Left lung (tissue), 10 donors: Measurements from ENCODE around the gene LCN10. TPM values are rescaled to one million over a fixed set of nuclear protein-coding genes. Genes with fewer than 3 reads are reported as not detected.
"Not testable (repeated sequence)": the region's sequence is repeated elsewhere in the genome, so short reads cannot be mapped to it uniquely, and the experiment has no call there.

ENCODE experiments used
- ATAC-seq: fragments of 200-7000 bp; cut with Tn5 transposase; one replicate; pipeline ENCODE4 v1.9.1; 2020; ENCODE audit warnings: moderate library complexity
- DNase-seq, 4 donors: peaks; one replicate each; pipeline ENCODE4 v3.0.0-alpha.2; 2013 to 2020
- H3K27ac ChIP-seq, 2 donors: fragments of 200-600 bp; sonication (generic) in 1 of 2; one replicate each; pipeline versions ENCODE4 v1.5.0 to v1.8.0; 2020 to 2021
- H3K27me3 ChIP-seq, 2 donors: fragments of 200-600 bp; sonication (generic) in 1 of 2; one replicate each; pipeline versions ENCODE4 v1.5.0 to v1.8.0; 2020 to 2021
- H3K36me3 ChIP-seq, 2 donors: fragments of 200-600 bp; sonication (generic) in 1 of 2; one replicate each; pipeline versions ENCODE4 v1.5.0 to v1.8.0; 2020 to 2021
- H3K4me1 ChIP-seq, 2 donors: fragments of 200-600 bp; one replicate each; pipeline ENCODE4 v1.8.0; 2021
- H3K4me3 ChIP-seq, 2 donors: fragments of 200-600 bp; sonication (generic) in 1 of 2; one replicate each; pipeline versions ENCODE4 v1.5.0 to v1.8.0; 2020 to 2021; ENCODE audit warnings: mild to moderate bottlenecking in 1 of 2
- H3K9me3 ChIP-seq, 2 donors: fragments of 200-600 bp; sonication (generic) in 1 of 2; one replicate each; pipeline versions ENCODE4 v1.5.0 to v1.8.0; 2020 to 2021
- intact Hi-C, 2 donors: fragments of 100-400 bp; cut with DNase I; formaldehyde crosslinking; loops; one replicate each; pipeline versions ENCODE4 v1.11.2 to v1.14.2; 2022
- polyA plus RNA-seq, 6 donors: library from polyadenylated mRNA; unstranded; fragments of 120-200 nt; gene quantifications; one replicate each; pipeline ENCODE4 v1.2.1, GENCODE V29; 2013; ENCODE audit not compliant: insufficient read length in 6 of 6
- total RNA-seq, 2 donors: library from RNA; stranded (reverse); fragmentation: NEBNext Ultra II Directional; extraction: Animal tissue kit (Norgen Biotek cat#: 25700); gene quantifications; one replicate each; pipeline ENCODE4 v1.2.1, GENCODE V29; 2021
- TF ChIP-seq, protein P1 (sequence below), 2 donors: fragments of 200-600 bp; sonication (generic) in 1 of 2; IDR thresholded peaks; one replicate each; pipeline versions ENCODE4 v1.5.0 to v1.8.0; 2021; ENCODE audit warnings: antibody characterized with exemption in 2 of 2
- donor health status: DM: no; HTN: yes; CAD: no.
- donor health status: DM: no; HTN: no; CAD: no.

Gene LCN10
- total and polyA plus RNA-seq, 8 donors: 0.11 to 10.0 (median 0.28) TPM; not detected in 2

DNA sequence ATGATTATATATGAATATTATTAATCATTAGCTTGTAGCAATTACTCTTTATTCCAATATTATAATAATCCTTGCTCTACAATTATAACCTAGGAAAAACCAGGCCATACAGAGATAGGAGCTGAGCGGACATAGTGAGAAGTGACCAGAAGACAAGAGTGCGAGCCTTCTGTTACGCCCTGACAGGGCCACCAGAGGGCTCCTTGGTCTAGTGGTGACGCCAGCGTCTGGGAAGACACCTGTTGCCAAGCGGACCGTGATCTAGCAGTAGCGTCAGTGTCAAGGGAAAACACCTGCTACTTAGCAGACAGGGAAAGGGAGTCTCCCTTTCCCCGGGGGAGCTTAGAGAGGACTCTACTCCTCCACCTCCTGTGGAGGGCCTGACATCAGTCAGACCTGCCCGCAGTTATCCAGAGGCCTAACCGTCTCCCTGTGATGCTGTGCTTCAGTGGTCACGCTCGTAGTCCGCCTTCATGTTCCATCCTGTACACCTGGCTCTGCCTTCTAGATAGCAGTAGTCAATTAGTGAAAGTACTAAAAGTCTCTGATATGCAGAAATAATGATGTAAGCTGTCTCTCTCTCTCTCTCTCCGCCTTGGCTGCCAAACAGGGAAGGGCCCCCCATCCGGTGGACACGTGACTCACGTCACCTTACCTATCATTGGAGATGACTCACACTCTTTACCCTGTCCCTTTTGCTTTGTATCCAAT lies 23.8 kb upstream of the LCN10 start:
- intact Hi-C loops, H3K9me3 ChIP-seq, H3K27ac ChIP-seq, H3K4me1 ChIP-seq, ATAC-seq, H3K36me3 ChIP-seq, H3K4me3 ChIP-seq: not testable (repeated sequence)
- peak in 1 of 4 donors; percentile 54 for DNase-seq
- TF ChIP-seq, protein P1, sequence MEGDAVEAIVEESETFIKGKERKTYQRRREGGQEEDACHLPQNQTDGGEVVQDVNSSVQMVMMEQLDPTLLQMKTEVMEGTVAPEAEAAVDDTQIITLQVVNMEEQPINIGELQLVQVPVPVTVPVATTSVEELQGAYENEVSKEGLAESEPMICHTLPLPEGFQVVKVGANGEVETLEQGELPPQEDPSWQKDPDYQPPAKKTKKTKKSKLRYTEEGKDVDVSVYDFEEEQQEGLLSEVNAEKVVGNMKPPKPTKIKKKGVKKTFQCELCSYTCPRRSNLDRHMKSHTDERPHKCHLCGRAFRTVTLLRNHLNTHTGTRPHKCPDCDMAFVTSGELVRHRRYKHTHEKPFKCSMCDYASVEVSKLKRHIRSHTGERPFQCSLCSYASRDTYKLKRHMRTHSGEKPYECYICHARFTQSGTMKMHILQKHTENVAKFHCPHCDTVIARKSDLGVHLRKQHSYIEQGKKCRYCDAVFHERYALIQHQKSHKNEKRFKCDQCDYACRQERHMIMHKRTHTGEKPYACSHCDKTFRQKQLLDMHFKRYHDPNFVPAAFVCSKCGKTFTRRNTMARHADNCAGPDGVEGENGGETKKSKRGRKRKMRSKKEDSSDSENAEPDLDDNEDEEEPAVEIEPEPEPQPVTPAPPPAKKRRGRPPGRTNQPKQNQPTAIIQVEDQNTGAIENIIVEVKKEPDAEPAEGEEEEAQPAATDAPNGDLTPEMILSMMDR (IDR thresholded peaks at IDR 0.05): peak; percentile 21 to 34
- peaks cover 6 to 46% of the 10 kb centered on the region in 2 donors for H3K27me3 ChIP-seq

DNA sequence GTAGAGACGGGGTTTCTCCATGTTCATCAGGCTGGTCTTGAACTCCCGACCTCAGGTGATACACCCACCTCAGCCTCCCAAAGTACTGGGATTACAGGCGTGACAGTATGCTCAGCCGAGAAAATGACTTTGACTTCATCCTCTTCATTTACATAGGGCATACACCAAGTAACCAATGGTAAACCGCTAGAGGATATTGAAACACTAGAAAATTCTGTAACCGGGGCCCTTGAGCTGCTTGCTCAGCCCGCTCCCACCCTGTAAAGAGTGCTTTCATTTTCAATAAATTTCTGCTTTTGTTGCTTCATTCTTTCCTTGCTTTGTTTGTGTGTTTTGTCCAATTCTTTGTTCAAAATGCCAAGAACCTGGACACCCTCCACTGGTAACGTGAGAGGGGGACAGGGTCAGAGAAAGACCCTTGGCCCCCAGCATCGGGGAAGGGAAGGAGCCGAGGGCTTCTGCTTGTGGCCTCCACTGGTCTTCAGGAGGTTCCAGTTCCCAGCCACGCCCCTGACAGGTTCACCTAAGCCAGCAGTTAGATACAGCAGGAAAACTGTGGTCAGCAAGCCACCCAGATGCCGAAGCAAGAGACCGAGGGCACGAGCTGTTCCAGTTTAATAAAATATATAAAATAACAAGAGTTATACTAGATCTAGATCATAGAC lies 23.1 kb upstream of the LCN10 start:
- H3K4me3 ChIP-seq, H3K27ac ChIP-seq, DNase-seq, H3K9me3 ChIP-seq, H3K4me1 ChIP-seq, H3K36me3 ChIP-seq, intact Hi-C loops, ATAC-seq: not testable (repeated sequence)
- H3K27me3 ChIP-seq: peaks cover 6 to 46% of the 10 kb centered on the region in 2 donors

DNA sequence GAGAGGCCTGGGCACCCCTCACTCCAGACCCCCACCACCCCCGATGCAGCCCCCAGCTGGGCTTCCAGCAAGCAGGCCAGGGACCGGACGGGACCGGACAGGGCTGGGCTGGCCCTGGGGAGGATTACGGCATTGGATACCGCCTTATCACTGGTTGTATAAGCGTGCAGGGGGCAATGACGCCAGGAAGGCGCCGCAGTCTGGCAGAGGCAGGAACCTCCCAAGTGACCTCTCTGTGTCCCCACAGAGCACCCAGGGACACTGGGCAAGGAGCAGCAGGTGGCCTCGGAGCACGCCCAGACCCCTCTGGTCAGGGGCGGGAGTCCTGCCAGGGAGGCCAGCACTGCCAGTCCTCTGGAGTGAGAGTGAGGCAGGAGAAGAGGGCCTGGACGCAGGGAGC lies 22.3 kb upstream of the LCN10 start:
- H3K27me3 ChIP-seq: peaks cover 6 to 51% of the 10 kb centered on the region in 2 donors
- H3K4me3 ChIP-seq: no peak overlapping the region
- DNase-seq: no peak
- TF ChIP-seq, protein P1 (IDR thresholded peaks at IDR 0.05): no peak
- no peaks in the 10 kb centered on the region for H3K9me3 ChIP-seq
- no peak overlapping the region for H3K27ac ChIP-seq
- ATAC-seq: no peak
- intact Hi-C loops: no loop called here
- H3K36me3 ChIP-seq: no peaks in the 10 kb centered on the region
- no peaks in the 10 kb centered on the region for H3K4me1 ChIP-seq

DNA sequence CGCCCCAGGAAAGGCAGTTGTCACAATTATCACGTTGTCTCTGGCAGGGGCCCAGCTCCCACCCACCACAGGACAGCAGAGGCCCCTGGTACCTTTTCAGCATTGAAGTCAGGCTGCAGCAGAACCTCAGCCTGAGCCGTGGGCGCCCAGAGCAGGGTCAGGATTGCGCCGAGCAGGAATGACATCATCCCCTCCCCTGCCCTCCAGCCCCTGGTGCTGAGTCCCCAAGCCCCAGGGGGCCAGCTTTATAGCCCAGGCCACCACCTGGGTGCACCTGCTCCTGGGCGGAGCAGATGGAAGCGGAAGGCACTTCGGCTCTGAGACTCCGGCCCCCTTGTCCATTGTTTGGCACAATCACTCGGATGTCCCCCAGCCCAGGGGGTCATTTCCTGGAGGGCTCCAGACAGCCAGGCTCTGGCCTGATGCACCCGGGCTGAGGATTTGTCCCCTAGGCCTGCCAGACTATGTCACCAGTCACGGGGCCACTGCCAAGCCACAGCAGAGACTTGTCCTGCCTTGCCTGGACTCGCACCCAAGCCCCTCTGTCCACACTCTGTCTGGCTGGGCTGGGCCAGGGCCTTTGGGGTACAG lies 21.7 kb upstream of the LCN10 start, which contains the start of gene LCN15:
Gene LCN15, minus strand, starts transcription at position 218 of the 591 bp plus-strand sequence. Its CDS starts 30 bp downstream, at position 188.
- DNase-seq (no peak), ATAC-seq (no peak)
- intact Hi-C loops: no loop called here
- H3K27me3 ChIP-seq: peaks cover 6 to 57% of the 10 kb centered on the region in 2 donors
- no peak within 1 kb of the TSS for H3K27ac ChIP-seq
- no peaks in the 10 kb centered on the region for H3K4me1 ChIP-seq
- TF ChIP-seq, protein P1 (IDR thresholded peaks at IDR 0.05): no peak
- H3K36me3 ChIP-seq: no peaks in the 10 kb centered on the region
- H3K9me3 ChIP-seq: no peaks in the 10 kb centered on the region
- no peak within 1 kb of the TSS for H3K4me3 ChIP-seq

DNA sequence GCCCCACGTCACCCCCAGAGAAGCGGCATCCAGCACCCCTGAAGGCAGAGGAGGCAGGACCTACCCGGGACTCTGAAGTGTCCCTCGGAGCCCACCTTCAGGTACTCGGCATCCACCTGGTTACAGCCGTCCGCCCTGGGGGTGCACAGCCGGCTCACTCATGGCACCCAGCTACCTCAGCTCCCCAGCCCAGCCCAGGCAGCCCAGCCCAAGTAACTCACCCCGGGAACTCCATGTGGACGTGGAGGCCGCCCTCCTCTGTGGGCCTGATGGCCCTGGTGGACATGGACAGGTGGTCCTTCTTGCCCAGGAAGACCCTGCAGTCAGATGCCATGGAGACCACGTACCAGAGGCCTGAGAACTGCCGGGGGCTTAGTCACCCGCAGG lies 20.9 kb upstream of the LCN10 start:
- DNase-seq (no peak), ATAC-seq (no peak)
- no peaks in the 10 kb centered on the region for H3K36me3 ChIP-seq
- TF ChIP-seq, protein P1 (IDR thresholded peaks at IDR 0.05): no peak
- peaks cover 5 to 58% of the 10 kb centered on the region in 2 donors for H3K27me3 ChIP-seq
- no peaks in the 10 kb centered on the region for H3K4me1 ChIP-seq
- intact Hi-C loops: no loop called here
- no peak overlapping the region for H3K4me3 ChIP-seq
- H3K9me3 ChIP-seq: no peaks in the 10 kb centered on the region
- H3K27ac ChIP-seq: no peak overlapping the region
